Measurements from ENCODE around the gene SLCO1B1.
A peak's percentile ranks its signal among the peaks of the same experiment; 100 is the strongest.
"Not testable (repeated sequence)": the region's sequence is repeated elsewhere in the genome, so short reads cannot be mapped to it uniquely, and the experiment has no call there.

Gene SLCO1B1, protein sequence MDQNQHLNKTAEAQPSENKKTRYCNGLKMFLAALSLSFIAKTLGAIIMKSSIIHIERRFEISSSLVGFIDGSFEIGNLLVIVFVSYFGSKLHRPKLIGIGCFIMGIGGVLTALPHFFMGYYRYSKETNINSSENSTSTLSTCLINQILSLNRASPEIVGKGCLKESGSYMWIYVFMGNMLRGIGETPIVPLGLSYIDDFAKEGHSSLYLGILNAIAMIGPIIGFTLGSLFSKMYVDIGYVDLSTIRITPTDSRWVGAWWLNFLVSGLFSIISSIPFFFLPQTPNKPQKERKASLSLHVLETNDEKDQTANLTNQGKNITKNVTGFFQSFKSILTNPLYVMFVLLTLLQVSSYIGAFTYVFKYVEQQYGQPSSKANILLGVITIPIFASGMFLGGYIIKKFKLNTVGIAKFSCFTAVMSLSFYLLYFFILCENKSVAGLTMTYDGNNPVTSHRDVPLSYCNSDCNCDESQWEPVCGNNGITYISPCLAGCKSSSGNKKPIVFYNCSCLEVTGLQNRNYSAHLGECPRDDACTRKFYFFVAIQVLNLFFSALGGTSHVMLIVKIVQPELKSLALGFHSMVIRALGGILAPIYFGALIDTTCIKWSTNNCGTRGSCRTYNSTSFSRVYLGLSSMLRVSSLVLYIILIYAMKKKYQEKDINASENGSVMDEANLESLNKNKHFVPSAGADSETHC

DNA sequence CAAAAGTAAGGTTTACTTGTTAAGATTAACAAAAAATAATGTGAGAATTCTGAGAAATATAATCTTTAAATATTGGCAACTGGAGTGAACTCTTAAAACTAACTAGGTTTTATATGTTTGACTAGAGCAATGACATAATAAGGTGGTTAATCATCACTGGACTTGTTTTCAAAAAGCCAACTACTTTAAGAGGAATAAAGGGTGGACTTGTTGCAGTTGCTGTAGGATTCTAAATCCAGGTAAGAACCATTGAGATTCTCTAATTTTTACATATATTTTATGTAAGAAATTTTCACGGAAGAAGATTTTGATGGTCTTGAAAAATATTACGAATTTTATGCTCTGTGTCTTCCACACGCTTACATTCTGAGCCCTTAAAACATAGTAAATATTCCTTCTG, at the start of gene SLCO1B1:
Gene SLCO1B1 (plus strand): TSS at position 197 of the 400 bp plus-strand sequence. CDS start 10,381 bp downstream, outside the sequence.
- ATAC-seq (no peak), DNase-seq (no peak)

DNA sequence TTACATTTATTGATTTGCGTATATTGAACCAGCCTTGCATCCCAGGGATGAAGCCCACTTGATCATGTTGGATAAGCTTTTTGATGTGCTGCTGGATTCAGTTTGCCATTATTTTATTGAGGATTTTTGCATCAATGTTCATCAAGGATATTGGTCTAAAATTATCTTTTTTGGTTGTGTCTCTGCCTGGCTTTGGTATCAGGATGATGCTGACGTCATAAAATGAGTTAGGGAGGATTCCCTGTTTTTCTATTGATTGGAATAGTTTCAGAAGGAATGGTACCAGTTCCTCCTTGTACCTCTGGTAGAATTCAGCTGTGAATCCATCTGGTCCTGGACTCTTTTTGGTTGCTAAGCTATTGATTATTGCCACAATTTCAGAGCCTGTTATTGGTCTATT, 46.2 kb upstream of the SLCO1B1 start:
- not testable (repeated sequence) for ATAC-seq, DNase-seq

DNA sequence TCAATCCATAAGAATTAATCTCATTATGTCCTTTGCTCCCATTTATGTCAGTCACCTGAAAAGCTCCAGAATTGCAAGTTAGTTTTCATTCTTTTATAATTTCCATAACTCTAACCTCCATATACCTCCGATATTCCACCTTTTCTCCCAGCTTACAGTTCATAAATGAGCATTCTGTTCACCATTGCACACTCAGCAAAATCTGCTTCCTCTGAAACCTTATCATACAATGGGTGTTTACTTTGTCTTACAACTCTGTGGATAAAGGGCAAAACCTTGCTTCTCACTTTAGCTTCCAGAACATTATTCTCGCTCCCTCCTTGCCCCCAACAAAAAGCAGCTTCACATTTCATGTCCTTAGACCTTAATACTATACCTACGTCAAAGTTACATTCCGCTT, 19.3 kb upstream of the SLCO1B1 start:
- DNase-seq (no peak), ATAC-seq (no peak)

DNA sequence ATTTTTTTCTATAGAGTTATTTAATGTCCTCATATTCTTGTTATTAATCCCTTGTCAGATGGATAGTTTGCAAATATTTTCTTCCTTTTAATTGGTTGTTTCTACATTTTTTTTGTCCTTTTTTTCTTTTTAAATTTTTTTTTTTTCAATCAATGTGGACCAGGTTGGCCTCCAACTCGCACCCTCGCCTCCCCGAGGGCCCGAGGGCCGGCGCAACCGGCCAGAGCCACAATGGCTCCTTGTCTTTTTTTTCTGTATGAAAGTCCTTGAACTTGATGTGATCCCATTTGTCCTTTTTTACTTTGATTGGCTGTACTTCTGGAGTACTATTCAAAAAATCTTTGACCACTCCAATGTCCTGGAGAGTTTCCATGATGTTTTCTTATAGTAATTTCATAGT, 17.7 kb upstream of the SLCO1B1 start:
- DNase-seq, result no peak
- ATAC-seq, result no peak

DNA sequence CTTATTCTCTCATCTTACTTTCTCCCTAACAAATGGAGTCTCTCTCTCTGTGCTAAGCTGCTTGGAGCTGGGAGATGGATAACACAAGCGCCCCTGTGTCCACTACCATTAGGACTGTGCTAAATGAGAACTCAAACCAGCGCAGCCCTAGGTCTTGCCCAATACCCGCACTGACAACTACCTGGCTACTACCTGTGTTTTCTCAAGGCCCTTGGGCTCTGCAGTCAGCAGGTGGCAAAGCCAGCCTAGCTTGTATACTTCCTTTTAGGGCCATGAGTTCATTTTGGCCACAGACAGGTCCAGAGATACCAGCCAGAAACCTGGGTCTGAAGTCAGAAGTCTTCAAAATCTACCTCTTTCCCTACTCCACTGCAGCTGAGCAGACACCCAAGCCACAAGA, 13.0 kb upstream of the SLCO1B1 start:
- ATAC-seq, result no peak
- no peak for DNase-seq

DNA sequence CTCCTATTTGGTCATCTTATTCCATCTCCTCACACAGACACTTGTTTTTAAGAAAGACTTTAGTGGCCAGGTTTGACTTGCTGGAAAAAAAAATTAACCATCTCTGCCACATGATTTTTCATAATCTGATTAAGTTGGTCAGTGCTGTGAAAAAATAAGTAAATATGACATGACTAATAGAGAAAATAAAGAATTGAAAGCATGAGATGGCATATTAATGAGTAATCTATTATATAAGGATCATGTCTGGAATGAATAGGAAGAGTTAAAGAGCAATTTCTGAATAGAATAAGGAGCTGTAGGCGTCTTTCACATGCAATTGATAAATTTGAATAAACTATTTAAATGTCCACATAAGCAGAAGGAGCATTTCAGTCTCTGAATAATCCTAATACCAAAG, 12.2 kb upstream of the SLCO1B1 start:
- DNase-seq (no peak), ATAC-seq (no peak)

DNA sequence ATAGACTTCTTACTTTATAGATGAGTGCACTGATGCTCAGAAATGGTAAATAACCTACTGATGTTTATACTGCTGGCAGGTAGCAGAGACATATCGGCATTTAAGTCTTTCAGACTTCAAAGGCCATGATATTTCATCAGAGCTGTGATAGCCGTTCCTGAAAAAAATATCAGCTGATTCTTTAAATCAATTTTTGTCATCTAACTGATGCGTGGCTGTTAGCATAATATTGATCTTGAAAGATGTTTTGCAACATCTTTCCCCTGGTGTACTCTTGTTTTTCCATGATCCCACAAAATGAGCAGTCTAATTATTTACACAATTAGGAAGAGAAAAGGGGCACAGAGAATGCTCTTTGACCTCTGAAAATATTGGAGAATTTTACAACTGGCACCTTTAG, 1.6 kb upstream of the SLCO1B1 start:
- no peak for DNase-seq
- no peak for ATAC-seq

DNA sequence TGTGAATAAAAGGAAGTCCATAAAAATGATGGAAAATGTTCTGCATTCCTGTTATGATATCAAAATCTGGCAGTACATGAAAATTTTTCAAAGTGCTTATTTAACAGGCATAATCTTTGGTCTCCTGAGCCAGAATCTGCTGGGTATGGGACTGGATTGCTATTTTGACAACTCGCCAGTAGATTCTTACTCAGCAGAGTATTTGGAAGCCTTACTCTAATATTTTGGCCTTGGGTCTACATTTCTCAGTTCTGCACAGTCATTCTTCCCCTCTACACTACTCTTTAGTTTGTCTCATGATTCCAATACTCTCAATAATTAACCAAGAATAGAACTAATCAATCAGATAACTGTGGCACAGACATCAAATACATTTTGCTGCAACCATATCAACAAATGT, 1.1 kb upstream of the SLCO1B1 start:
- ATAC-seq (no peak), DNase-seq (no peak)

DNA sequence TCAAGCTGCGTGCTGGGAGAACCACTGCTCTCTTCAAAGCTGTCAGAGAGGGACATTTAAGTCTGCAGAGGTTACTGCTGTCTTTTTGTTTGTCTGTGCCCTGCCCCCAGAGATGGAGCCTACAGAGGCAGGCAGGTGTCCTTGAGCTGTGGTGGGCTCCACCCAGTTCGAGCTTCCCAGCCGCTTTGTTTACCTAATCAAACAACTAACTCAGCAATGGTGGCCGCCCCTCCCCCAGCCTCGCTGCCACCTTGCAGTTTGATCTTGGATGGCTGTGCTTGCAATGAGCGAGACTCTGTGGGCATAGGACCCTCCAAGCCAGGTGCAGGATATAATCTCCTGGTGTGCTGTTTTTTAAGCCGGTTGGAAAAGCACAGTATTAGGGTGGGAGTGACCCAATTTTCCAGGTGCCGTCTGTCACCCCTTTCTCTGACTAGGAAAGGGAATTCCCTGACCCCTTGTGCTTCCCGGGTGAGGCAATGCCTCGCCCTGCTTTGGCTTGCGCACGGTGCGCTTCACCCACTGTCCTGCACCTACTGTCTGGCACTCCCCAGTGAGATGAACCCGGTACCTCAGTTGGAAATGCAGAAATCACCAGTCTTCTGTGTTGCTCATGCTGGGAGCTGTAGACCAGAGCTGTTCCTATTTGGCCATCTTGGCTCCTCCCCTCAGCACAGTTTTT, 6.5 kb downstream of the SLCO1B1 start:
- ATAC-seq, DNase-seq: not testable (repeated sequence)

DNA sequence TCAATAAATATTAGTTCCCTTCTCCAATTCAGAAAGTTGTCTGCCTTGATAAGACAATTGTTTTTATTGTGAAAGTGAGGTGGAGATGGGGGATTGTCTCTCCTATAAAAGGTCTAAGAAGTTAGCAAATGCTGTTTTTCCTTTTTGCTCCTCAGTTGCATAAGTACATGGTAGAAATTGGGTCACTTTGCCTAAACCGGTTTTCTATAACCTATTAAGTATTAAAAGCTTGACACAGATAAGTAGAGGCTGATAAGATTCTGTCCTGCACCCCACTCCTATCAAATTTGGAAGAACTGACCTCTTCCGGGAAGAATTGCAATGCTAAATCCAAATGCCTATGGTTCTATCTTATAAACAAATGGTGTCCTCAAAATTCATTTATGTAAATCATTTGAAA, 7.0 kb downstream of the SLCO1B1 start:
- ATAC-seq, result no peak
- DNase-seq, result no peak

DNA sequence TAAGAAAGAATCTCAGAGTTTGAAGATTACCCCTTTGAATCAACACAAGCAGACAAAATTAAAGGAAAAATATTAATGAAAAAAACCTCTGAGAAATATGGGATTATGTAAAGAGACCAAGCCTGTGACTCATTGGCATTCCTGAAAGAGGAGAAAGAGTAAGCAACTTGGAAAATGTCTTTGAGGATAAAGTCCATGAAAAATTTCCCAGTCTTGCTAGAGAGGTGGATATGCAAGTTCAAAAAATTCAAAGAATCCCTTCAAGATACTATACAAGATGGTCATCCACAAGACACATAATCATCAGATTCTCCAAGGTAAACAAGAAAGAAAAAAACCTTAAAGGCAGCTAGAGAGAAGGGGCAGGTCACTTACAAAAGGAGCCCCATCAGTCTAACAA, 13.3 kb downstream of the SLCO1B1 start:
- ATAC-seq, result no peak
- DNase-seq, result no peak

DNA sequence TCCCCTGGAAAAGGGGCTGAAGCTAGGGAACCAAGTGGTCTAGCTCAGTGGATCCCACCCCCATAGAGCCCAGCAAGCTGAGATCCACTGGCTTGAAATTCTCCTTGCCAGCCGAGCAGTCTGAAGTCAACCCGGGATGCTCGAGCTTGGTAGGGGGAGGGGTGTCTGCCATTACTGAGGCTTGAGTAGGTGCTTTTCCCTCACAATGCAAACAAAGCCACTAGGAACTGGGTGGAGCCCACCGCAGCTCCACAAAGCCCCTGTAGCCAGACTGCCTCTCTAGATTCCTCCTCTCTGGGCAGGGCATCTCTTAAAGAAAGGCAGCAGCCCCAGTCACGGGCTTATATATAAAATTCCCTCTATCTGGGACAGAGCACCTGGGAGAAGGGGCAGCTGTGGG, 18.9 kb downstream of the SLCO1B1 start:
- not testable (repeated sequence) for ATAC-seq, DNase-seq

DNA sequence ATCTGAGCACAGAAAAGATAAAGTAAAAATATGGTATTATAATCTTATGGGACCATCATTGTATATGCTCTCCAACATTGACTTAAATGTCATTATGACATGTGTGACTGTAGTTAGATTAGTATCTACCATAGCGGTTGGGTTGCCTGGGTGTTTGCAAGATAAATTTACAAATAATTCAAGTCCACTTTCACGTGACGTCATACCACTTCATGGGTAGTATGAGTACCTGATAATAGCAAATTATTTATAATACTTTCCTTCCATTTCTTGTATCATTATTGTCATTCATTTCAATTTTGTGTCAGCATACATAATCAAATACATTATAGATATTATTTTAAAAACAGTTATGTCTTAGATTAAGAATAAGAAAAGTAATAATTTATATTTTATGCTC, 20.2 kb downstream of the SLCO1B1 start:
- ATAC-seq (no peak), DNase-seq (no peak)

DNA sequence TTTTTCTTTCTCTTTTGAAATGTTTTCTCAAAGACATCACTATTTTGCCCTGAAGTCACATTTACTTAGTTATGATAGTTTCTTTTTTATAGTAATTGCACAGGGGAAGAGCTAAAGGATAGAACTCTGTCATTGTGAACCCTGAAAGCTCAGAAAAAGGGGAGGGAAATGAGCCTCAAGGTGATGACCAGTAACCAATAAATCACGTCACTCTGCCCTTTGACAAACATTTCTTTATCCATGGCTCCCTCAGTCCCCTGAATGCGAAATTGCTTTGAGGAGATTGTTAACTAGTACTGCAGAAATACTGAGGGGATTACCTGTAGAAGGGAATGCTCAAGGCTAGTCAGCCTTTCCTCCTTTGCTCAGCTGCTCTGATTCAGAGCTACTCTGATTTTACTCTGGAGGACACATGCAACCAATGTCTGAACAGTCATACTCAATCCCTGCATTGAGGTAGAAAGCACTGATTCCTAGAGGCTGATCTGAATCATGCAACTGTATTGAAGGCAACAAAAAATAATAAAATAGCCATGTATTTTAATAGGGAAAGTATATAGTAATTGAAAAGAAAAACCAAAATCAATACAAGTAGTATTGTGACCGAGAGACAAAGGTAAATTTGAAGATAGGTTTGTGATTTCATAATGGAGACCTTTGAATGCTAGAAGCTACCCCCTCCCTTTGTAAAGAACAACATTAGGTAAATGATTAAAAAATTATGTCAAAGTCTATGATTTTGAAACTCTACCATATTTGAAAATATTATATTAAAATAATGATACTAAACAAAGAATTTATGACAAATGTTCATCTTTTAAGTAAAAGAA, 24.7 kb downstream of the SLCO1B1 start:
- ATAC-seq, result no peak
- DNase-seq, result no peak

DNA sequence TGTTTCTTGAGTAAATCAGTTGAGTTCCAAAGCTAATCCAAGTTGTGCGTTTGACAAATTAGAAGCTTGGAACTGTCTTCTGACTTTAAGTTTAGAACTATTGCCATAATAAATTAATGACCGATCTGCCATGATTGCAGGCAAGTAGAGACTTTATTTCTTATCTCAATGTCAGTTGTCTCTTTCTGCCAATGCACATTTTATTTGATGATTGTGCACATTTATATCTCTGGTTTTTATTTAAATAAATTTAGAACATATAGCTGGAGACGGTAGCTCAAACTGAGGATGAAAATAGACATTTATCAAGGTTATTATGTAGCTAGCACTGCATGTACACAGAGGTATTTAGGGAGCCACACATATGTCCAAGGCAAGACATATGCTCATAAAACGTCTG, 34.1 kb downstream of the SLCO1B1 start:
- ATAC-seq (no peak), DNase-seq (no peak)

DNA sequence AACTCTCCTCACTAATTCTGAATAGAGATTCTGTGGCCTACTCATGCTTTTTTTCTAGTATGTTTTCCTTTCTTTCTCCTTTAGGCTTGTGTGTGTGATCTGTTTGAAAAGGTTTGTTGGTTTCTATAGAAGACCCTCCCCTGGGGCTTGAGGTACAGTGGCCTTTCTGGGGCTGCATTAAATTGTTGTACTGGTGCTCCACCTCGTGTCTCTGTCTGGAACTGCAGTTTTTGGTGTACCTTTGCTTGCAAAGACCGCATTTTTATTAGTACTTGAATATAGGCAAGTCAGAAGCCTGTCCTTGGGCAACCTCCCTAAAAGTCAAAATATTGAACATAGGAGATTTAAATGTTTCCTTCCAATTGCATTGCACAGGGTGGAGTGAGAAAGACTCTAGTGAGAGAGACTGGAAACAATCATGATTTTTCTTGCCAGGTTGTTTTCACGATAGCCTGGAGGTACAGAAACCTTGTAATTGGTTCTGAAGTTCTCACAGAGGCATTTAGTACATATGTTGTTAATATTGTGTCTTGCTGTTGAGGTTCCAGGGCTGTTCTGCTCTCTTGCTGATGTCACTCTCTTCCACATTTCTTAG, 39.0 kb downstream of the SLCO1B1 start:
- ATAC-seq (no peak), DNase-seq (peak; percentile 31)

DNA sequence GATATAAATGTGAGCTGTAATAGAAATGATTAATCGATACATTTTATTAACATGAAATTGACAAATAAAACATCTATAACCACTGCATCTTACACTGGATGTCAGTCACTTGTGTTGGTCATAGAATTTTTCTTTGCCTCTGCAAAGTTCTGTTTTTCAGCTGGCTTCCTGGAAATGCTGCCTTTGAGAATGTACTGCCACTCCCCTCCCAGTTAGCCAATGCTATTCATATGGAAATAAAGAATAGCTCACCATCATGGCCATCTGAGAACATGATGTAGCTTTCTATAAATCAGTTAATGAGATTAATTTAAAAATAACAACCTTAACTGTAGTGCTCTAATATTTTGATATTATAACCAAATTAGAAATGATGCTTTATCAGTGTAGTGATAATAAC, 41.1 kb downstream of the SLCO1B1 start:
- DNase-seq, result no peak
- no peak for ATAC-seq

DNA sequence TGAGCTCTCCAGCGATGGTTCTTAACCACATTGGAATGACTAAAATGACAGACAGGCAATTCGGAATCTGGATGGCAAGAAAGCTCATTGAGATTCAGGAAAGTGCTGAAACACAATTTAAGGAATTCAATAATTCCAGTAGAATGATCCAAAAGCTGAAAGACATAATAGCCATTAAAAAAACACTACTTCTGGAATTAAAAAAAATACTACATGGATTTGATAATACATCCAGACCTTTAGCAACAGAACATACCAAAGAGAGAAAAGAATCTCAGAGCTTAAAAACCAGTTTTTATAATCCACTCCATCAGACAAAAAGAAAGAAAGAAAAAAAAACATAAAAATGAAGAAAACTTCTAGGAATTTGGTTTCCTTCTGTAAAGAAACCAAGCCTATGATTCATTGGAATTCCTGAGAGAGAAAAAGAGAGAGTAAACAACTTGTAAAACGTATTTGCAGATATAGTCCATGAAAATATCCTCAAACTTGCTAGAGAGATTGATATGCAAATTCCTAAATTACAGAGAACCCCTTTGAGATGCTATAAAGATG, 52.8 kb downstream of the SLCO1B1 start:
- ATAC-seq, result no peak

DNA sequence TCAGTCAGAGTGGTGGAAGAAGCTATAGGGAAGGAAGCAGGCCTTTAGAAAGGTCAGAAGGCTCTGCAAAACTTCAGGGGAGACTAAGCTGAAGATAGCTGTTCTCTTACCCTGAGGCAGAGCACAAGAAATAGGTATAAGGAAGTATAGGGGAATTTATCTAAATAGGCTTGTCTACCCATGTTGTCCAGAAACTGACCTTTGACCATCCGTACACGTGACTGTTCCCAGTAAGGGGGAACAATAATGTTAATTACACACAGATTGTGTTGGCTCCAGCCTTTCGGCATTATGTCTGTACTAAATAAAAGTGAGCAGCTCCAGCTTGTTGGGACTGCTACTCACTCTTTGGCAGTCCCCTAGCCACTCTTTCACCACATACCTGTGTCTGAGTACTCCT, 59.0 kb downstream of the SLCO1B1 start:
- no peak for ATAC-seq

More for the DNA sequence above, 52.8 kb downstream of the SLCO1B1 start:
- no peak for DNase-seq

DNA sequence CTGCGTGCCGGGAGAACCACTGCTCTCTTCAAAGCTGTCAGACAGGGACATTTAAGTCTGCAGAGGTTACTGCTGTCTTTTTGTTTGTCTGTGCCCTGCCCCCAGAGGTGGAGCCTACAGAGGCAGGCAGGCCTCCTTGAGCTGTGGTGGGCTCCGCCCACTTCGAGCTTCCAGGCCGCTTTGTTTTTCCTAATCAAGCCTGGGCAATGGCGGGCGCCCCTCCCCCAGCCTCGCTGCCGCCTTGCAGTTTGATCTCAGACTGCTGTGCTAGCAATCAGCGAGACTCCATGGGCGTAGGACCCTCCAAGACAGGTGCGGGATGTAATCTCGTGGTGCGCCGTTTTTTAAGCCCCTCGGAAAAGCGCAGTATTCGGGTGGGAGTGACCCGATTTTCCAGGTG, 83.4 kb downstream of the SLCO1B1 start:
- DNase-seq, ATAC-seq: not testable (repeated sequence)

More for the DNA sequence above, 59.0 kb downstream of the SLCO1B1 start:
- no peak for DNase-seq

DNA sequence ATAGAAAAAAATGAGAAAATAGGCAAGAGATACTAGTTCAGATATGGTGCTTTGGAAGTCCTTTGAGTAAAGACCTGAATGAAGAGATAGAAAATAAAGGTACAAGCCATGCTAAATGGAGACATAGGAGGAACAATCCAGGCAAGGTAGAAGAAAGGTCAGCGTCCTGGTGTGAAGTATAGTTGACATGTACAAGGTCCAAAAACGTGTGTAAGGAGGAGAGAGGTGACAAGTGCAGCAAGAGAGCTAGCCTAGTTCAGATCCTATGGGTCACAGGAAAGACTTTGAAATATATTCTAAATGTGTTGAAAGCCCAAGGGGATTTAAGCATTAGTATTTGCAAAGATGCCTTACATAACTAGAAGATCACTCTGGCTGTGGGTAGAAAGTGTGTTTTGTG, 88.2 kb downstream of the SLCO1B1 start:
- no peak for ATAC-seq

More for the DNA sequence above, 88.2 kb downstream of the SLCO1B1 start:
- DNase-seq, result no peak
